IMR-90 (cell line): ENCODE measurements around the gene ALDH1A2.

ENCODE experiments used
- BHLHE40 ChIP-seq: fragments of 150-350 bp; IDR thresholded peaks from 2 replicates; pipeline ENCODE4 v1.6.1; 2016; ENCODE audit warnings: mild to moderate bottlenecking, low read depth, low read length
- CEBPB ChIP-seq: IDR thresholded peaks from 2 replicates; pipeline ENCODE4 v1.6.1; 2012; ENCODE audit warnings: low read depth, low read length, improper control_type of control experiment
- FOS ChIP-seq: fragments of 150-350 bp; IDR thresholded peaks from 2 replicates; pipeline ENCODE4 v1.6.1; 2016; ENCODE audit warnings: low read depth, low read length
- MAFK ChIP-seq: IDR thresholded peaks from 2 replicates; pipeline ENCODE4 v1.6.1; 2012; ENCODE audit warnings: low read depth, low read length, improper control_type of control experiment
- MXI1 ChIP-seq: IDR thresholded peaks from 2 replicates; pipeline ENCODE4 v1.6.1; 2012; ENCODE audit warnings: low read depth, mild to moderate bottlenecking, low read length, moderate library complexity, borderline replicate concordance
- POLR2A ChIP-seq: IDR thresholded peaks from 2 replicates; pipeline ENCODE4 v1.6.1; 2012; ENCODE audit warnings: mild to moderate bottlenecking, low read depth, low read length
- RAD21 ChIP-seq: IDR thresholded peaks from 2 replicates; pipeline ENCODE4 v1.6.1; 2012; ENCODE audit warnings: low read length, improper control_type of control experiment
- RCOR1 ChIP-seq: IDR thresholded peaks from 2 replicates; pipeline ENCODE4 v1.6.1; 2012; ENCODE audit warnings: mild to moderate bottlenecking, low read length, improper control_type of control experiment; ENCODE audit not compliant: insufficient replicate concordance
- RFX5 ChIP-seq: IDR thresholded peaks from 2 replicates; pipeline ENCODE4 v1.8.0; 2012; ENCODE audit warnings: low read depth, mild to moderate bottlenecking, low read length, moderate library complexity
- SMC3 ChIP-seq: fragments of 150-350 bp; IDR thresholded peaks from 2 replicates; pipeline ENCODE4 v1.6.1; 2016; ENCODE audit warnings: low read depth, mild to moderate bottlenecking, antibody characterized with exemption, low read length, moderate library complexity
- TF ChIP-seq, protein P1 (sequence below): fragments of 150-350 bp; IDR thresholded peaks from 2 replicates; pipeline ENCODE4 v1.6.1; 2016; ENCODE audit warnings: low read depth, mild to moderate bottlenecking, low read length, moderate library complexity, borderline replicate concordance
- TF ChIP-seq, protein P2 (sequence below): conservative IDR thresholded peaks from 2 replicates; pipeline ENCODE4 v1.5.1; 2012; ENCODE audit warnings: mild to moderate bottlenecking, low read depth, low read length, improper control_type of control experiment
- TF ChIP-seq, protein P3 (sequence below): fragments of 150-350 bp; IDR thresholded peaks from 2 replicates; pipeline ENCODE4 v1.6.1; 2017; ENCODE audit warnings: mild to moderate bottlenecking, antibody characterized with exemption, low read length, low read depth

DNA sequence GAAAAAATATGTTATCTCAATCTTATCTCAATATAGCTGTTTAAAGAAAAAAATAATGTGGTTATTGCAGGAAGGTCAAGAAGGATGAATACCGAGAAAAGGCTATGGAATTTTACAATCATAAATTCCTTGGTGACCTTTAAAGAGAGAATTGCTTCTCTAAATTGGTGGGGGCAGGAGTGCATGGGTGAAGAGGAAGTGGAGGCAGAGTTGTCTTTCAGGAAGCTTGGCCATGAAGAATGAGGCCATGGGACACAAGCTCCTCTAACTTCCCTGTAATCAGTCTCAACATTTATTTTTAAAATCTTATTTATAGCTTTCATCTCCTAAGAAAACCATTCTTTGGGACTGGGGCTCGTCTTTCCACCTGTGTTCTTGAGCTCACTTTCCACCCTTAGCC lies 22.4 kb upstream of the ALDH1A2 start:
- TF ChIP-seq, protein P1, sequence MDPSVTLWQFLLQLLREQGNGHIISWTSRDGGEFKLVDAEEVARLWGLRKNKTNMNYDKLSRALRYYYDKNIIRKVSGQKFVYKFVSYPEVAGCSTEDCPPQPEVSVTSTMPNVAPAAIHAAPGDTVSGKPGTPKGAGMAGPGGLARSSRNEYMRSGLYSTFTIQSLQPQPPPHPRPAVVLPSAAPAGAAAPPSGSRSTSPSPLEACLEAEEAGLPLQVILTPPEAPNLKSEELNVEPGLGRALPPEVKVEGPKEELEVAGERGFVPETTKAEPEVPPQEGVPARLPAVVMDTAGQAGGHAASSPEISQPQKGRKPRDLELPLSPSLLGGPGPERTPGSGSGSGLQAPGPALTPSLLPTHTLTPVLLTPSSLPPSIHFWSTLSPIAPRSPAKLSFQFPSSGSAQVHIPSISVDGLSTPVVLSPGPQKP: no peak
- TF ChIP-seq, protein P2, sequence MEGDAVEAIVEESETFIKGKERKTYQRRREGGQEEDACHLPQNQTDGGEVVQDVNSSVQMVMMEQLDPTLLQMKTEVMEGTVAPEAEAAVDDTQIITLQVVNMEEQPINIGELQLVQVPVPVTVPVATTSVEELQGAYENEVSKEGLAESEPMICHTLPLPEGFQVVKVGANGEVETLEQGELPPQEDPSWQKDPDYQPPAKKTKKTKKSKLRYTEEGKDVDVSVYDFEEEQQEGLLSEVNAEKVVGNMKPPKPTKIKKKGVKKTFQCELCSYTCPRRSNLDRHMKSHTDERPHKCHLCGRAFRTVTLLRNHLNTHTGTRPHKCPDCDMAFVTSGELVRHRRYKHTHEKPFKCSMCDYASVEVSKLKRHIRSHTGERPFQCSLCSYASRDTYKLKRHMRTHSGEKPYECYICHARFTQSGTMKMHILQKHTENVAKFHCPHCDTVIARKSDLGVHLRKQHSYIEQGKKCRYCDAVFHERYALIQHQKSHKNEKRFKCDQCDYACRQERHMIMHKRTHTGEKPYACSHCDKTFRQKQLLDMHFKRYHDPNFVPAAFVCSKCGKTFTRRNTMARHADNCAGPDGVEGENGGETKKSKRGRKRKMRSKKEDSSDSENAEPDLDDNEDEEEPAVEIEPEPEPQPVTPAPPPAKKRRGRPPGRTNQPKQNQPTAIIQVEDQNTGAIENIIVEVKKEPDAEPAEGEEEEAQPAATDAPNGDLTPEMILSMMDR: no peak
- TF ChIP-seq BHLHE40 (no peak), MAFK (no peak), RCOR1 (no peak), POLR2A (no peak), MXI1 (no peak), RAD21 (no peak), SMC3 (no peak), CEBPB (no peak), FOS (no peak), RFX5 (no peak)
- TF ChIP-seq, protein P3, sequence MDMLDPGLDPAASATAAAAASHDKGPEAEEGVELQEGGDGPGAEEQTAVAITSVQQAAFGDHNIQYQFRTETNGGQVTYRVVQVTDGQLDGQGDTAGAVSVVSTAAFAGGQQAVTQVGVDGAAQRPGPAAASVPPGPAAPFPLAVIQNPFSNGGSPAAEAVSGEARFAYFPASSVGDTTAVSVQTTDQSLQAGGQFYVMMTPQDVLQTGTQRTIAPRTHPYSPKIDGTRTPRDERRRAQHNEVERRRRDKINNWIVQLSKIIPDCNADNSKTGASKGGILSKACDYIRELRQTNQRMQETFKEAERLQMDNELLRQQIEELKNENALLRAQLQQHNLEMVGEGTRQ: no peak
